GM12874 (cell line): ENCODE results near the gene TCF7L1.

Experiments used
- TF ChIP-seq, protein P1 (sequence below): IDR thresholded peaks from 2 replicates; pipeline ENCODE4 v1.5.1; 2011; ENCODE audit warnings: low read depth, mild to moderate bottlenecking, control low read depth, low read length, moderate library complexity; ENCODE audit not compliant: insufficient read depth

The TCF7L1 gene

DNA sequence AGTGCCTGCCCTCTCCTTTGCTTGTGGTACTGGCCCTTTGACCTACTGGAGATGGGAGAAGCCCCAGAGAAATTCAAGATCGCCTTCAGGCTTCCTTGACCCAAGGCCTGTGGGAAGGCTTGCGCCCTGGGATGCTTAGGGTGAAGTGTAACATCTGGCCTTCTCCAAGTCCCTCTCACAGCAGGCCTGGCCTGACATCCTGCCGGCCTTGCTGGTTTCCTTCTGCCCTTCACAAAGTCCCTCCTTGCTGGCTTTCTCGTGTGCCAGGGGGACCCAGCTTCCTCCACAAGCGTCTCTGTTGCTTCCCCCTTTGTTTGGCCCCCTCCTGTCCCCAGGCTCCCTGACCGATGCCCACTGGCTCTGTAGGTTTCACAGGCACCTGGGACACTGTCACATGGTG, 26.4 kb downstream of the TCF7L1 start:
- TF ChIP-seq, protein P1, sequence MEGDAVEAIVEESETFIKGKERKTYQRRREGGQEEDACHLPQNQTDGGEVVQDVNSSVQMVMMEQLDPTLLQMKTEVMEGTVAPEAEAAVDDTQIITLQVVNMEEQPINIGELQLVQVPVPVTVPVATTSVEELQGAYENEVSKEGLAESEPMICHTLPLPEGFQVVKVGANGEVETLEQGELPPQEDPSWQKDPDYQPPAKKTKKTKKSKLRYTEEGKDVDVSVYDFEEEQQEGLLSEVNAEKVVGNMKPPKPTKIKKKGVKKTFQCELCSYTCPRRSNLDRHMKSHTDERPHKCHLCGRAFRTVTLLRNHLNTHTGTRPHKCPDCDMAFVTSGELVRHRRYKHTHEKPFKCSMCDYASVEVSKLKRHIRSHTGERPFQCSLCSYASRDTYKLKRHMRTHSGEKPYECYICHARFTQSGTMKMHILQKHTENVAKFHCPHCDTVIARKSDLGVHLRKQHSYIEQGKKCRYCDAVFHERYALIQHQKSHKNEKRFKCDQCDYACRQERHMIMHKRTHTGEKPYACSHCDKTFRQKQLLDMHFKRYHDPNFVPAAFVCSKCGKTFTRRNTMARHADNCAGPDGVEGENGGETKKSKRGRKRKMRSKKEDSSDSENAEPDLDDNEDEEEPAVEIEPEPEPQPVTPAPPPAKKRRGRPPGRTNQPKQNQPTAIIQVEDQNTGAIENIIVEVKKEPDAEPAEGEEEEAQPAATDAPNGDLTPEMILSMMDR = no peak

DNA sequence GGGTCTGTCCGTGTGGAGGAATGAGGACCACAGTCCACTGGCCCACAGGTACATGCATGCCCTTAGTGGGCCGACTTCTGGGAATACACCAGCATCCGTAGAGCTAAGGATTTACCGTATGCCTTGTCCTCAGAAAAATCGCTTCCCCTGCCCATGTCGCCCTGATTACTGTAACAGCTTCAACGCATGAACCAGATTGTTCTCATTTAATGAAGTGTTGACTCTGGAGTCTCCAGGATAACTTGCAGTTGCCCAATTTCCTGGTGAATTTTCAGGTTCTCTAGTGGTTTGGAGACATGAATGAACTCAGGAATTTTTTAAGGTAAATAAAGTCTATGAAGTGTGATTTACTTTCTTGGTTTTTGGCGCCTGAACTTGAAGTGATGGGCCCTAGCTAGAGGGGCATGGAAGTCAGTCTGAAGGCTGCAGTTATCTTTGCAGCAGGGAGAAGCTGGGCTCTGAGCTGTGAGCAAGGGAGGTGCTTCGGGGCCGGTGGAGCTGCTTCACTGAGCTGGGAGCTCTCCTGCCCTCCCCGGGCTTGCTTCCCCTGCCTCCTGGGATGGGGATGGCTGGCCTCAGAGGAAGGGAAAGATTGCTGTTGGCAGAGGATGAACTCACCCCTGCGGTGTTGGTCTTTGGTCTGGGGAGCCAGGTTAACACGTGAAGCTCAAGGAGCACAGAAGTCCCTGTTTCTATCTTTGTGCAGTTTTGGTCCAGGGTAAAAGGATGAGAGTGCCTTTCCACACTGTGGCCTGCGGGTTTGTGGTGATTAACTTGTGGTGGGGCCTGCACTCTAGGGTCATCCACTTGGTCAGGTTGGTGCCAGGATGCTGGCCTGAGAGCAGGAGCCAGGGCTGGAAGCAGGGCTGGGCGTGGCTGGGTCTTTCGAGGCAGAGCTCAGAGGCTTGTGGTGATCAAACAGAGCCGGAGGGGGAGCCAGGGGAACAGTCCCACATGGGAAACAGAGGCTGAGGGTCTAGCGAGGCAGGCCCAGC, 28.1 kb downstream of the TCF7L1 start:
- TF ChIP-seq, protein P1 = no peak

DNA sequence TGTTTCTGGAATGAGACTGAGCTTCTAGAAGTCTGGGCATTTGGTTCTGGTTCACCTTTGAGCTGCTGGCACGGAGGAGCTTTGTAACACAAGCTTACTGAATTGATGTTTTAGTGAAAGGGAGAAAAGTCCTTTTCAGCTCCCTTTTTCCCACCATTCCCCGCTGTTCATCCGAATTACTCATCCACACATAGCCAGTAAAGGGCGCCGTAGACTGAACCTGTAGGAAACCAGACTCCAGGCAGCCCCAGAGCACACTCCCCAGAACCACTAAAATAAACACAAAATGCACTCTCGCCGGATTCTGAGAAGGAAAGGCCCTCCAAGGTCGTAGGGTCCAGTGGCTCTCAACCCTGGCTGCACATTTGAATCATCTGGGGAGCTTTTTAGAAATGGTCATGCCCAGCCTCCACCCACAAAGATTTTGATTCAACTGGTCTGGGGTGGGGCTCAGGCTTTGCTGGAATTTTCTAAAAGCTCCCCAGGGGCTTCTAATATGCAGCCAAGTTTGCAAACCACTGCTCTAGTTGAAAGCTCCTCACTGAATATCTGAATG, 29.6 kb downstream of the TCF7L1 start:
- TF ChIP-seq, protein P1 = no peak

DNA sequence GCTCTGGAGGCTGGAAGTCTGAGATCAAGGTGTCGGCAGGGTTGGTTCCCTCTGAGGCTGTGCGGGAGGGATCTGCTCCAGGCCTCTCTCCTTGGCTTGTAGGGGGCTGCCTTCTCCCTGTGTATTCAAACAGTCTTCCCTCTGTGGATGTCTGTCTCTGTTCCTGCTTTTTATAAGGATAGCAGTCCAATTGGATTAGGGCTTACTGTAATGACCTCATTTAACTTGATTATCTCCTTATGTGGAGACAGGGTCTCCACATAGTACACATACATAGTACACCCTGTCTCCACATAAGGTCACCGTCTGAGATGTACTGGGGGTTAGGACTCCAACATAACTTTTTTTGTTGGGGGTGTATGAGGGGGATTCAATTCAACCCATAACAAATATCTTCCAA, 30.5 kb downstream of the TCF7L1 start:
- TF ChIP-seq, protein P1 = no peak

DNA sequence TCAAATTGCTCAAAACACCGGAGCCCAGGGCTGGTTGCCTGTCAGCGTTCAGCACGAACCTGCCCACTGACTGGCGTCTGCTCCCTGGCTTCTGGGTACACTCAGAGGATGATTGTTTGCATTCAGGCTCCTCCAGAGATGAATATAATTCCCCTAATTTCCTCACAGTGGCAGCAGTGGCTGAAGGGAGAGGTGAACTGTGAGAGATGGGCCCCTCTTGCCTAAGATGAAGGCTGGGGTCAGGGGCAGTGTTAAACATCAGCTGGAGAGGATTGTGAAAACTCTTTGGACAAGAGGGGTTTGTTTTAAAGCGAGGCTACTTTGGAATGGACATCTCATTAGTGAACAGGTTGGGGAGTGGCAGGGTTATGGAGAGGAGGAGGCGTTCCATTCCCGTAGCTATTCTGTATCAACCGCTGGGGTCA, 31.0 kb downstream of the TCF7L1 start:
- TF ChIP-seq, protein P1 = no peak

DNA sequence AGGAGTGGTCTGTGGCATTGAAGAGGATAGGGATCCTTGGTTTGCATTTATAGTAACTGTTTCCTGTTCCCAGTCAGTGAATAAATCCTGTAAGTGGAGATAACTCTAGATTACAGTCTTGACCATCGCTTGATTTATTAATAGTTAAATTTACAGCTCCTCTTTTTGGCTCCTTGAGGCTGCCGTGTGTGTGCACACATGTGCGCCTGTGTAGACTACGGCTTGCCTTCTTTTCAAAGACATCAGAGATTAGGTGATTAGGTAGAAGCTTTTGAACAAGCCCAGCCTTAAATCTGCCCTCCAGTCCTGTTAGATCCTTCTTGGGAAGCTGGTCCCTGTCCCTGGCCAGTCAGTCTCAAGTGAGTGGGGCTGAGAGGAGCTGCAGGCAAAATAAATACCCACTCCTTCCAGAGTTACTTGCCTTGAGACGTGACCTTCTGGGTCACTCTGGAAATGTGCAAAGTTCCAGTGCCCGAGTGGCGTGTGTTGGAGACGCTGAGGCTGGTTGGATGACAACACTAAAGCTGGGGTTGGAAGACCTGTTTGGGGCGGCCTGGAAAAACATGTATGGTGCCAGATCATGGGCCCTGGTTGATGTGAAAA, 32.0 kb downstream of the TCF7L1 start:
- TF ChIP-seq, protein P1 = no peak

DNA sequence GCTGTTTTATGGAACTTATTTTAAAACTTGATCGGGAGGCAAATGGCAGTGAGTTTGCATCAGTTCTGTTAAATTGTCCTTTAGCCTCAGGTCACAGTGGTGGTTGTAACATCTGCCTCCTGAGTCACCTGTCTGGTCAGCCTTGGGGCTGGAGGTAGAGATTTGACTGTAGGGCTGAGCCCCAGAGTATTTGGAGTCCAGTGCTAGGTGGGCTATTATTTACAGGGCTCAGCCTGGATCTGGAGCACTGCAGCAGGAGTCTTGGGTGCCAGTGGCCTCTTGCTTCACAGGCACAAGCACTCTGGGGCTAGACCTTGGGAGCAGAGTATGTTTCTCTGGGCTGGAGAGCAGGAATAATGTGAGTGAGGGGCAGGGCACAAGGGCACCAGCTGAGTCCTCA, 32.8 kb downstream of the TCF7L1 start:
- TF ChIP-seq, protein P1 = no peak
